NCI-H1105 treated with DMSO at 0.1 percent for 48 hours (cell line): Measurements from ENCODE around the gene PI4KA.

Experiments used
- DNase-seq: peaks from one replicate; lab custom pipeline; 2025; lab: John Stamatoyannopoulos, UW

The PI4KA gene

DNA sequence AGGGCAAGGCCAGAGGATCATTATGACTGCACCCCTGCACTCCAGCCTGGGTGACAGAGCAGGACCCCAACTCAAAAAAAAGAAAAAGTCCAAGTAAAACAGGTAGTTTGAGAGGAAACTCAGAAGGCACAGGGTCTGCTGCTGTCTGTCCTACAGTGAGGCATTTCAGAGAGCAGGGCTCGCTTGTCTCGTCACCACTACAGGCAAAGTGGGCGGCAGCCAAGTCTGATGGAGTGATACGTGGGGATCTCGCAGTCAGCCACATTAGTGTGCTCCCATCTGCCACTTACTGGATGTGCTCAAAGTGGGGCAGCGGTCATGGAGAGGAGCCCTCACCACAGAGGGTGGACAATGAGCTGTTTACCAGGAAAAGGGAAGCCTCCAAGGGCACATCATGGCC is 42.1 kb downstream of the PI4KA start:
- DNase-seq = no peak

DNA sequence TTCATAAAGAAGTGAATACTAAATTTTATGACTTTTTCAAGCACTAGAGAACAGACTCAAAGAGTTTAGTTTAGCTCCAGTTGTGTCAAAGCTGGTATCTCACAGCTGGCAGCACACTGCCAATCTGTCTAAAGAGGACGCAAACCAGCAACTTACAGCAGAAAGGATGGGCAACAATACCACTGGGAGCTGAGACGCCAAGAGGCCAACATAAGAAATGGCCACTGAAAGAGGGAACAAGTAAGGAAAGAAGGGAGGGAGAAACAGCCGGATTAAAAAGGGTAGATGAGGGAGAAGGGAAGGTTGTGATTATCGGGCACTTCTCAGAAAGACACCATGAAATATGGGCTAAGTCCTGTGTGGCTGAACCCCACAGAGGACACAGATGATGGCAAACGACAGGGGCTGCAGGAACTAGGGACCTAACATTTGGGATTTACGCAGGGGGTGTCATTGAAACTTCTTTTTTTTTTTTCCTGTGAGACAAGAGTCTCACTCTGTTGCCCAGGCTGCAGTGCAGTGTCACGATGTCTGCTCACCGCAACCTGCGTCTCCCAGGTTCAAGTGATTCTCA is 43.0 kb downstream of the PI4KA start:
- DNase-seq = no peak

GRCh38 chr22:20814221-20814808 is 44.3 kb downstream of the PI4KA start:
- DNase-seq = no peak

GRCh38 chr22:20813056-20813455 is 45.6 kb downstream of the PI4KA start:
- no peak for DNase-seq

- no peak for DNase-seq
These were observed 46.5 kb downstream of the PI4KA start for GRCh38 chr22:20811971-20812660.

GRCh38 chr22:20811171-20811570 is 47.4 kb downstream of the PI4KA start:
- no peak for DNase-seq

DNA sequence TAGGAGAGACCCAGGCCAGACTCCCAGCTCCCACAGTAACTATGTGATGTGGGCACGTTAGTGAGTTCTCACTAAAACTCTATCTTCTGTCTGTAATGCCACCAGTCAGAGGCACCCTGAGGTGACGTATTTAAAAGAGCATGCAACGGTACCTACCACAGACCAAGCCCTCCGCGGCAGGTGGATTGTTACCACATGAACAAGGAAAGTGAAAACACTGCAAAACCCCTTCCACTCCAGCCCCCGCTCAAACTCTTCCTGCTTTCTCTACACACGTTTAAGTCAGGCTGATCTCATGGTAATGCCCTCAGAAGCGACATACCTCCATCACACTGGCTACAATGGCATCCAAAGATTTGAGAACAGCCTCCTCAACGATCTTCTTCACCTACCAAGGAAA is 48.0 kb downstream of the PI4KA start:
- DNase-seq = no peak

GRCh38 chr22:20809538-20810185 is 48.9 kb downstream of the PI4KA start:
- no peak for DNase-seq

GRCh38 chr22:20808844-20809243 is 49.8 kb downstream of the PI4KA start:
- no peak for DNase-seq

- DNase-seq = no peak
These were observed 51.3 kb downstream of the PI4KA start for GRCh38 chr22:20807315-20807752.

GRCh38 chr22:20805972-20806471 is 52.6 kb downstream of the PI4KA start:
- no peak for DNase-seq

DNA sequence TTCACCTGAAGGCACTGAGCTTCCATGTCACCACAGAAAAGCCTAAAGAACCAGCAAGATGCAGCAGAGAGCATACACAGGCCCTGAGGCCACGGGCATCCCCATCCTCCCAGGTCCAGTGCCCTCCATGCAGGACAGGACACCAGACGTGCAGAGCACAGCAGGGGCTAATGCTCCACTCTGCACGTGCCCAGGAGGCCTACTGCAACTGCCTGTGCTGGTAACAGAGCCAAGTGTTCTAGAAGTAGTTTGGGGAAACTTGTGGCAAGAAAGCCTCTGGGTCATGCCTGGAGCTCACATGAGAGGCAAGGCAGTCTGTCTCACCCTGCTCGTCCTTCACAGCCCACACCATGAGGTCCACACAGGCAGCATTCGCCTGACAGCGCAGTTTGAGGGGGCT is 54.0 kb downstream of the PI4KA start:
- no peak for DNase-seq

DNA sequence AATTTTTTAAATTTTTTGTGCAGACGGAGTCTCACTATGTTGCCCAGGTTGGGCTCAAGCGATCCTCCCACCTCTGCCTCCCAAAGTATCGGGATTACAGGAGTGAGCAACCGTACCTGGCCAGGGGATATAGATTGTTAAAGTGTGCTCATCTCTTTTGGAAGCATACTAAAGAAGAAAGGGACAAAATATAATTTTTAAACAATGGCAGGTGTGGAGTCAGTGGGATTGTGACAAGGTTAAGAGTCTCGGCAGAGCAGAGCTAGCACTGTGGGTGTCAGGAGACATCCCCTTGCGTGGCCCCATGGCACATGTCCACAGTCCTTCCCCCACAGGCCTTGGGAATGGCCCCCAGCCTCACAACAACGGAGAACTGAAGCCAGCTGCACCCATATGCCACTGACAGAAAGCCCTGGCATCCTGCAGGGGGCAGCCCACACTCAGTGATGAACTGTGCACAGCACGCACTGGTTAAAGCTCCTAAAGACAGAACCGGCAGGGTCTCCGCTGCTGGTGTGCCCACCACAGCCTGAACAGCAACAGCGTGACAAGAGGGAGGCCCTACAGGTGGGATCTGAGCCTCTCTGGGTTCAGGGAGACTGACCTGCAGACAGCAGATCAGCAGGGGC is 54.8 kb downstream of the PI4KA start:
- DNase-seq = no peak

- DNase-seq = no peak
These were observed 55.6 kb downstream of the PI4KA start for GRCh38 chr22:20802922-20803553.

- DNase-seq = no peak
These were observed 56.2 kb downstream of the PI4KA start for GRCh38 chr22:20802452-20802851.

DNA sequence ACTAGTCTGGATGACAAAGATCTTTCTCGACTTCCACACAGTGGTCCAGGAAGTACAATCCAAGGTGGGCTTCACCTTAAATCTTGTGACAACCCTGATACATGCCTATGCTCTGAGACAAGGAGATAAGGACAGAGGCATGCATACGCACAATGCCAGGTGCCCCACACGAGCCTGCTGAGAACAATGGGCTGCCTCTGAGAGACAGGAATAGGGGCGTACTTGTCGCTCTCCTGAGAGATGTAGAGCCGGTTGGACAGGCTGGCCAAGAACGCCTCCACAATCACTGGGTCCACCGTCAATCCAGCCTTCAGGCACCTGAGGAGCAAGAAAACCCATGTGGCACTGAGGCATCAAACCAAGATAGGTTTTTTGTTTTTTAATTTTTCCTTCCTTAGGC is 59.2 kb downstream of the PI4KA start:
- DNase-seq = no peak

- DNase-seq = no peak
These were observed 59.6 kb downstream of the PI4KA start for GRCh38 chr22:20798974-20799373.

DNA sequence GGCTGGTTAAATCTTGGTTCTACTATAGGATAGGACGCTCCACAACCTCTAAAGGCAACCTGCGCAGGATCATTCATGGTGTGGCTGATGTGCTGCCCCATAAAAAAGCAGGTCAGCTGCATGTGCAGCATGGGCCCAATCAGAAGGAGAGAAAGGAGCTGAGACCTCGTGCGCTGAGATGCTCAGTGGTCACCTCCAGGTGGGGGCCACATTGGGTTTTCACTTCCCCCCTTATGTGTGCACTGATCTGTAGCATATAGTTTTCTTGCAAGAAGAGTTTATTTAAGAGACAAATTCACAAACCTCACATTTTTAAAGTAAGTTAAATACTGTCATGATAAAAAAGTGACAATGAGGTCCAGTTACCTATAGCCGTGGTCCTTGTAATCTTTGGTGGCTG is 60.4 kb downstream of the PI4KA start:
- DNase-seq = no peak

- no peak for DNase-seq
These were observed 61.9 kb downstream of the PI4KA start for GRCh38 chr22:20796731-20797130.

GRCh38 chr22:20794650-20795413 is 63.8 kb downstream of the PI4KA start:
- DNase-seq = no peak
